Measurements from ENCODE around the gene MTERF4. TPM values are rescaled to one million over a fixed set of nuclear protein-coding genes. Genes with fewer than 3 reads are reported as not detected.

The MTERF4 gene
- total and polyA plus RNA-seq, 2 donors = 35.7 to 41.3 TPM

DNA sequence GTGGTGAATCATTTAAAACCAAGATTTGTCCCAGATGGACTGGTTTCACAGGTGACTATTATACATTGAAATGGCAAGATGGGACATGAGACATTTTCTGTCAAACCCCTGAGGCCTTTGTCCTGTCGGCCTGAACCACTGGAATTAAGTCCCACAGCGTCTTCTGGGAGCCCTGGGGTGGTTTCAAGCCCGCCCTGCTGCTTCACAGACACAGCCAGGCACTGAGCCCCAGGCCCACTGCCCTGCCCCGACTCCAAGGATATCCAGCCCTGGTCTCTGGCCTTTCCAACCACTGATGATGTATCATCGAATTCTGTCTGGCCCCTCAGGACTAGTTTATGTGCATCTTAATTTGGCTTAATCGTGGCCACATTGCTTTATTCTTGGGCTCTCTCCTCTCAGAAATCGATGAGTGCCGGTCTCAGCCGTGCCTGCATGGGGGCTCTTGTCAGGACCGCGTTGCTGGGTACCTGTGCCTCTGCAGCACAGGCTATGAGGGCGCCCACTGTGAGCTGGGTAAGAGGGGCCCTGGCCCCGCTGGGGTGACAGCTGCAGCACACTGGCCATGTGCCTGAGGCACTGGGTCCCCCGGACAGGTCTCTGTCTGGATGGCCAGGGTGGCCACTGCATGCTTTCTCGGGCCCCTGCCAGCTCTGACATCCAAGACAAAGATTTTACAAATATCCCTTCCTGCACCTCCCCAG, 39.5 kb downstream of the MTERF4 start:
- no peaks in the 10 kb centered on the region for H3K4me1 ChIP-seq (ENCODE audit: insufficient read depth)
- H3K4me3 ChIP-seq (ENCODE audit: low read depth, low read length) = no peak overlapping the region
- no peak for DNase-seq (ENCODE audit: extremely low spot score)
- H3K27ac ChIP-seq (ENCODE audit: low read depth) = no peak overlapping the region
- WGBS = 80% methylated on average over 15 of the region's 15 CpGs
- H3K36me3 ChIP-seq (ENCODE audit: insufficient read depth) = no peaks in the 10 kb centered on the region

DNA sequence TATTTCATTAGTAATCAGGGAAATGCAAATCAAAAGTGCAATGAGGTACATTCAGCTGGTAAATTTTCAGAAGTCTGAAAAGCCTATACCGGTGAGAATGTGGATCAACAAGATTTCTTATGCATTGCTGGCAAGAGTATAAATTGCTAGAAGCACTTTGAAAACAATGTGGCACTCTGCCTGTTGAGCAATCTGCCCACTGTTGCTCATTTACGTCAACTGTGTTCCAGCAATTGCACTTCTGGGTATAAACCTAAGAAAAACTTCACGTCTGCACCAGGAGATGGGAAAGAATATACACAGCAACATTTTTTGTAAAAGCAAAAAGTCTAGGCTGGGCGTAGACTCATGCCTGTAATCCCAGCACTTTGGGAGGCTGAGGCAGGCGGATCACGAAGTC, 40.8 kb downstream of the MTERF4 start:
- DNase-seq (ENCODE audit: extremely low spot score) = no peak
- 77% methylated on average over 6 of the region's 6 CpGs for WGBS
- Histone ChIP-seq H3K27ac (ENCODE audit: low read depth) (no peak overlapping the region), H3K36me3 (ENCODE audit: insufficient read depth) (no peaks in the 10 kb centered on the region), H3K4me1 (ENCODE audit: insufficient read depth) (no peaks in the 10 kb centered on the region), H3K4me3 (ENCODE audit: low read depth, low read length) (no peak overlapping the region)

- Histone ChIP-seq H3K27ac (ENCODE audit: low read depth) (no peak overlapping the region), H3K4me3 (ENCODE audit: low read depth, low read length) (no peak overlapping the region), H3K4me1 (ENCODE audit: insufficient read depth) (no peaks in the 10 kb centered on the region), H3K36me3 (ENCODE audit: insufficient read depth) (no peaks in the 10 kb centered on the region)
- DNase-seq (ENCODE audit: extremely low spot score) = no peak
- 92% methylated on average over 8 of the region's 8 CpGs for WGBS
Observed at GRCh38 chr2:241053576-241054251, 48.4 kb downstream of the MTERF4 start.

- no peak for DNase-seq (ENCODE audit: extremely low spot score)
- 87% methylated on average over 30 of the region's 31 CpGs for WGBS
- no peaks in the 10 kb centered on the region for H3K36me3 ChIP-seq (ENCODE audit: insufficient read depth)
Observed at GRCh38 chr2:241052677-241053360, 49.3 kb downstream of the MTERF4 start.

GRCh38 chr2:241051578-241052487, 50.3 kb downstream of the MTERF4 start:
- Histone ChIP-seq H3K4me1 (ENCODE audit: insufficient read depth) (no peaks in the 10 kb centered on the region), H3K36me3 (ENCODE audit: insufficient read depth) (no peaks in the 10 kb centered on the region), H3K27ac (ENCODE audit: low read depth) (no peak overlapping the region), H3K4me3 (ENCODE audit: low read depth, low read length) (no peak overlapping the region)
- WGBS = 89% methylated on average over 33 of the region's 33 CpGs
- no peak for DNase-seq (ENCODE audit: extremely low spot score)

More at GRCh38 chr2:241052677-241053360, 49.3 kb downstream of the MTERF4 start:
- H3K4me1 ChIP-seq (ENCODE audit: insufficient read depth) = no peaks in the 10 kb centered on the region
- no peak overlapping the region for H3K27ac ChIP-seq (ENCODE audit: low read depth)
- H3K4me3 ChIP-seq (ENCODE audit: low read depth, low read length) = no peak overlapping the region

DNA sequence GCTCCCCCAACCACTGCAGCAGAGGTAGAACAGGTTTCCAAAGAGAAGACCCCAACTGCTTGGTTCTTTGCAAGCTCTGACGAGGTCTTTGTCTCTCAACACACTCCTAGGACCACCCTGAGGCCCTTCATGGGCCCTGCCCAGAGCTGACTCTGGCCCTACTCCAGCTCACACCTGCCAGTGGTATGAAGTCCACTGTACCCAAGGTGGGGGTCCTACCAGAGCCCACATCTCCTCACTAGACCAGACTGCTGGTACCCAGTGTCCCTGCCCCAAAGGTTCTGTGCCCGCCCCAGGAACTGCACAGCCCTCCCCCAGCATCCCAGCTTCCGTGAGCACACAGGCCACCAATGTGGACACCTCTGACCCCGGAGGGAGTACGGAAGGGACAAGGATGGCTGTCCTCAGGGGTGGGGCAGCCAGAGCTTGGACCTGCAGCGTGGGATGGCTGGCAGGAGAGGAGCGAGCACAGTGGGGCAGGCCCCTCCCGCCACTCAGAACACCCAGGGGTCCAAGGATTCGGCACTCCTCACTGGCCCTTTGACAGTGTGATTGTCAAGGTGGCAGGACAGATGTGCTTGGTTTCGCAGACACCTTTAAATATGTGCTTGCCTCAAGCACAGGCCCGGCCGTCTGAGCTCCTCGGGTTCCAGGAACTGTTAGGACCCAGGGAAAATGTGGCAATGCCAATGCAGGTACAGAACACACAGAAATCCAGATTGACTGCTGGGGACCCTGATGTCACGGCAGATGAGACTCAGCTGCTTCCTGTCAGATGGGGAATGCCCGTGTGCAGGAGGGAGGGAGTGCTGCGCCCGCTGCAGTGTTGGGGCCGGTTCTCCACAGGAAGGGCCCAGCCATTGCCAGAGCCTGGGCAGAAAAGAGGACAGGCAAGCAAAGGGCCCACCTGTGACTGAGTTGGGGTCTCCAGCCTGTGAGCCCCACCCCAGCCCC, 51.2 kb downstream of the MTERF4 start:
- no peak overlapping the region for H3K4me3 ChIP-seq (ENCODE audit: low read depth, low read length)
- 89% methylated on average over 18 of the region's 18 CpGs for WGBS
- no peaks in the 10 kb centered on the region for H3K36me3 ChIP-seq (ENCODE audit: insufficient read depth)
- no peaks in the 10 kb centered on the region for H3K4me1 ChIP-seq (ENCODE audit: insufficient read depth)
- no peak for DNase-seq (ENCODE audit: extremely low spot score)
- no peak overlapping the region for H3K27ac ChIP-seq (ENCODE audit: low read depth)

GRCh38 chr2:241049739-241050623, 52.1 kb downstream of the MTERF4 start:
- Histone ChIP-seq H3K4me3 (ENCODE audit: low read depth, low read length) (no peak overlapping the region), H3K4me1 (ENCODE audit: insufficient read depth) (no peaks in the 10 kb centered on the region), H3K27ac (ENCODE audit: low read depth) (no peak overlapping the region), H3K36me3 (ENCODE audit: insufficient read depth) (no peaks in the 10 kb centered on the region)
- WGBS = 45% methylated on average over 38 of the region's 38 CpGs
- no peak for DNase-seq (ENCODE audit: extremely low spot score)

DNA sequence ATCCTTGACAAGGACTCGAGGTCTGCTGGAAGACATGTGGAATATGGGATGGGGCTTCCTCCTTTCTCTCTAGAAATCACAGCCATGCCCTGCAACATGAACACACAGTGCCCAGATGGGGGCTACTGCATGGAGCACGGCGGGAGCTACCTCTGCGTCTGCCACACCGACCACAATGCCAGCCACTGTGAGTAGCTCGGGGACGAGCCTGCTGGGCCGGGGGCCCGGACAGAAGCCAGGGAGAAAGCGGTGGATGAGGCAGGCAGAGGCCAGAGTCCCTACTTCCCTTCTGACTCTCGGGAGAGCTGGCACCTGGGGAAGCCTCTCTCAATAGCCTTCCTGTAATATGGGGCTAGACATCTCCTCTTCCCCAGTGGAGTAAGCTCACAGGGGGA, 53.1 kb downstream of the MTERF4 start:
- Histone ChIP-seq H3K36me3 (ENCODE audit: insufficient read depth) (no peaks in the 10 kb centered on the region), H3K4me3 (ENCODE audit: low read depth, low read length) (no peak overlapping the region), H3K4me1 (ENCODE audit: insufficient read depth) (no peaks in the 10 kb centered on the region), H3K27ac (ENCODE audit: low read depth) (no peak overlapping the region)
- whole genome bisulfite sequencing = 90% methylated on average over 11 of the region's 11 CpGs
- DNase-seq (ENCODE audit: extremely low spot score) = no peak

DNA sequence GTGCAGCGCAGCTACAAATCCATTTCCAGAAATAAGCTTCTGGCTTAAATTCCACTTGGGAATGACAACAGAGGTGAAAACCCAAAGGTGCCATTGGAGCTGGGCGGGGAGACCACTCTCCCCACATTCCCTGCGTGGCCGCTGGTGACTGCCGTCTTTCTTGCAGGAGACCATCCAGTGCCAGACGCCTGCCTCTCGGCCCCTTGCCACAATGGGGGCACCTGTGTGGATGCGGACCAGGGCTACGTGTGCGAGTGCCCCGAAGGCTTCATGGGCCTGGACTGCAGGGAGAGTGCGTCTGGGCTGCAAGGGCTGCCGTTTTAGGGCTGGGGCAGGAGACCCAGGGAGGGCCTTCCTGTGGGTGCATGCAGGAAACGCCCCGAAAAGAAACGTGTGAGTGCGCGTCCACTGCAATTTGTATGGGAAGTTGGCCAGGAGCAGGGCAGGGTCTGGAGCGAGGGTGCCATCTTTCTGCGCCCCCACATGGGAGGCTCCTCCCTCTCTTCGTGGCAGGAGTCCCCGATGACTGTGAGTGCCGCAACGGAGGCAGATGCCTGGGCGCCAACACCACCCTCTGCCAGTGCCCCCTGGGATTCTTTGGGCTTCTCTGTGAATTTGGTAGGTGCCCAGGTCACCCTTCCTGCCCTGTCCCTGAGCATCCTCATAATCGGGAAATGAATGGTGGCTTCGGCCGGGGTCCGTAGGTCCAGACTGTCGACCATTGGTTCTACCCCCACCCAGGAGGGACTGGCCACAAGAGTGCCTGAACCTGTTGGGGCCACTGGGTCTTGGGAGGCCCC, 53.7 kb downstream of the MTERF4 start:
- H3K27ac ChIP-seq (ENCODE audit: low read depth) = no peak overlapping the region
- no peak overlapping the region for H3K4me3 ChIP-seq (ENCODE audit: low read depth, low read length)
- H3K4me1 ChIP-seq (ENCODE audit: insufficient read depth) = no peaks in the 10 kb centered on the region
- no peak for DNase-seq (ENCODE audit: extremely low spot score)
- 91% methylated on average over 30 of the region's 30 CpGs for WGBS
- H3K36me3 ChIP-seq (ENCODE audit: insufficient read depth) = no peaks in the 10 kb centered on the region

DNA sequence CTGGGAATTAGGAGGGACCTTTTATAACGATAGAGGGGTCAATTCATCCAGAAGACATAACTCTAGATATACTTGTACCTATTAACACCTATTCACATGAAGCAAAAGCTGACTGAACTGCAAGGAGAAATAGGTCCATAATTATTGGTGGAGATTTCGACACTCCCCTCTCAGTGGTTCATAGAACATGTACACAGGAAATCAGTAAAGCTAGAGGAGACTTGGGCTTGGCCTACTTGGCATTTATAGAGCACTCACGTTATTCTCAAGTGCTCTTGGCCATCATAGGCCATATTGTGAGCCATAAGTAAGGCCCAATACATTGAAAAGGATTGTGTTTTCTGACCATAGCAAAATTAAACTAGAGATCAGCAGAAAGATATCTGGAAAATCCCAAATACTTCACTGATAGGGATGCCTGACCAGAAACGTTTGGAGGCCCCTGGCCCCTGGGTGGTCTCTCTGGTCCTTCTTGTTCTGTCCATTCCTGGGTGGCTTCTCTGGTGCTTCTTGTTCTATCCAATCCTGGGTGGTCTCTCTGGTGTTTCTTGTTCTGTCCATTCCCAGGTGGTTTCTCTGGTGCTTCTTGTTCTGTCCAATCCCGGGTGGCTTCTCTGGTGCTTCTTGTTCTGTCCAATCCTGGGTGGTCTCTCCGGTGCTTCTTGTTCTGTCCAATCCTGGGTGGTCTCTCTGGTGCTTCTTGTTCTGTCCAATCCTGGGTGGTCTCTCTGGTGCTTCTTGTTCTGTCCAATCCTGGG, 54.7 kb downstream of the MTERF4 start:
- 69% methylated on average over 6 of the region's 6 CpGs for WGBS
- H3K4me3 ChIP-seq (ENCODE audit: low read depth, low read length) = no peak overlapping the region
- DNase-seq (ENCODE audit: extremely low spot score) = no peak
- H3K36me3 ChIP-seq (ENCODE audit: insufficient read depth) = no peaks in the 10 kb centered on the region
- no peak overlapping the region for H3K27ac ChIP-seq (ENCODE audit: low read depth)
- H3K4me1 ChIP-seq (ENCODE audit: insufficient read depth) = no peaks in the 10 kb centered on the region
